Fibroblast of skin of scalp (primary cell): ENCODE results near the gene GINS1. TPM values are rescaled to one million over a fixed set of nuclear protein-coding genes. Genes with fewer than 3 reads are reported as not detected.

Source experiments
- DNase-seq: peaks from one replicate; pipeline ENCODE4 v3.0.0-alpha.2; 2013
- polyA plus RNA-seq, 2 experiments: library from polyadenylated mRNA; unstranded; fragments of 120-200 nt; gene quantifications; one replicate each; pipeline ENCODE4 v1.2.1, GENCODE V29; 2013; ENCODE audit not compliant: insufficient read length in 2 of 2

Gene GINS1
- 6.7 TPM for polyA plus RNA-seq (2013, experiment 1 of 2; ENCODE audit: insufficient read length)
- polyA plus RNA-seq (2013, experiment 2 of 2; ENCODE audit: insufficient read length), result 7.2 TPM

DNA sequence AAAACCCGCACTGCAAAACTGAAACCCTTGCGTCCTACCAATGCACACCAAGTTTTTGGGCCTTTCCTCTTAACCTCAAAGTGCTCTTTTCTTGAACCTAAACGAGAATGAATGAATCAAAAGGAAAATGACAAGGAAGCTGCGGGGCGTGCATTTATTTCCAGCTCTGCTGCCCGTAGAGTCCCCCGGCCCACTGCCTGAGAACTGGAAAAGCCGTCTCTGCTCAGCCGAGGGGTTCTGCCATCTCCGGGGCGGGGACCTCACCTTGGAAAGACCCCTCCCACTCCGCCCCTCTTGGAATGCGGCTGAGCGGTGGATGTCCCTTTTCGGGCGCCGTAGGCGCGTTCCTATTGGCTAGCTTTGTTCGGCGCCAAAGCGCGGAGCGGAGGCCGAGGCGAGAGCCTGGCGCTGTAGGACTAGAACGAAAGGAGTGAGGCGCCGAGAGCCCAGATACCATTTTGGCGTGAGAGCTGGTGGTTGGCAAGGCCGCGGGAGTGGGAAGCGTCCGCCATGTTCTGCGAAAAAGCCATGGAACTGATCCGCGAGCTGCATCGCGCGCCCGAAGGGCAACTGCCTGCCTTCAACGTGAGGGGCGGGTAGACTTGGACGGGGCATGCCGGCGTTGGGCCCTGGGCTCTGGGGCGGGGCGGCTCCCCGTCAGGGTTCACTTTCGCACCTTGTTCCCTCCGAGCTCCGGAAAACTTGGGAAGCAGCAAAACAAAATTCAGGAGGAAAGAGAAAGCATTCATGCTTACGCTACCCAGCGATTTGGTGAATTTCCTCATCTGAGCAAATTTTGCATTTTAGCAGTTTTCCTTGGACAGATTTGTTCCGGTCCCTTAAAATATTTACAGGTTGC is at the start of gene GINS1:
Gene GINS1, plus strand, starts transcription at position 363 of the 859 bp plus-strand sequence. Its CDS starts 148 bp downstream, at position 511.
- peak; percentile 91 for DNase-seq

DNA sequence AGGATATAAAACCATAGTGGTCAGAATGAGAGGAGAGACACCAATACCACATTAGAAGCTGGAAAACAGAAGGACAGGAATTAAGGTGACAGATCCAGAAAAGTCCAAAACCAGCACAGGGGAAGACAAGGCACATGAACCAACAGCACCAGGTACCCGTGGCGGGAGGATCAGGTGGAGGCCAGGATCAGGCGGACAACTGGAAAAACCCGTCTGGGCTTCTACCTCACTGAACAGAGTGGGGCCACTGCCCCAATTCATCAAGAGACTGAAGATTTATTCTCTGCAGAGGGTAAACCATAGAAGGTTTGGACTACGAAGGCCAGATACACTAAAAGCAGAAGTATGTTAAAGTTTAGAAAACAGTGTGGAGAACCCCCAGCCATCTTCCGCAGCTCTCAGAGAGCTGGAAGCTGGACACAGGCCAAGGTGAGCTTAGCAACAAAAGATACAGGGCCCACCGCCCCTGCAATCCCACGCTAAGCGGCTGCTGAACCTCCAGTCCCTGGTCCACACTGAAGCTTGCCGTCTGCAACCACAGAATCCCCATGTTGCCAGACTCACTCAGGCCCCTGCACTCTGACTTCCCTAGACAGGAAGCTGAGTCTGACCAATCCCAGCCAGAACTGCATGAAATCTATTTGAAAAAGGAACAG is 46.7 kb upstream of the GINS1 start:
- DNase-seq, result peak; percentile 49

DNA sequence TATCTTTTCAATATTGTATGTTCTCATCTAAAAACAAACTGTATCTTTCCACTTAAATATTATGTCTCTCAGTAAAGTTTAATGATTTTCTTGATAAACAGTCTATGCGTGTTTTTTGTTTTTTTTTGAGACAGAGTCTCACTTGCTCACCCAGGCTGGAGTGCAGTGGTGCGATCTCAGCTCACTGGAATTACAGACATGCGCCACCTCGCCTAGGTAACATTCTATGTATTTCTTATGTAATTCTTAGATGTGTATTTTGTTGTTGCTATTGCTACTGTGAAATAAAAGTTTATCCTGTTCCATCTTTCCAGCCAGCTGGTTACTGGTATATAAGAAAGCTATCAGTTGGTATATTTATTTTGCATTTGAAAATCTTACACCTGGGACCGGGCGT is 46.2 kb upstream of the GINS1 start:
- DNase-seq, result peak; percentile 57

- DNase-seq, result no peak
These were observed 43.2 kb upstream of the GINS1 start for GRCh38 chr20:25364180-25364788.

- no peak for DNase-seq
These were observed 42.4 kb upstream of the GINS1 start for GRCh38 chr20:25364879-25365699.

DNA sequence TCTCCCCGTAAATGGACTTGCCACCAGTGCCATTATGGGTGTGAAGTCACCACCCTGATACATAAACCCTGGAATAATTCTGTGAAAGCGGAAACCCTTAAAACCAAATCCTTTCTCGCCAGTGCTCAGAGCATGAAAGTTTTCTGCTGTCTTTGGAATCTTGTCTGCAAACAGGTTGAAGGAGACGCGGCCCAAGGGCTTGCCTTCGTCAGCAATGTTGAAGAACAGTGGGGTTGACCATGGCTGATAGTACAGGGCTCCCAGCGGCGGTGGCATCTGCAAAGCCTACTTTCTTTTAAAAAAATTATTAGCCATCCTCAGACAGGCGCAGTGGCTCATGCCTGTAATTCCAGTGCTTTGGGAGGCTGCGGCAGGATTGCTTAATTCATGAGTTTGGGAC is 38.9 kb upstream of the GINS1 start:
- DNase-seq, result no peak

- DNase-seq, result no peak
These were observed 38.5 kb upstream of the GINS1 start for GRCh38 chr20:25368976-25369375.

GRCh38 chr20:25369529-25369928 is 37.9 kb upstream of the GINS1 start:
- DNase-seq, result no peak

DNA sequence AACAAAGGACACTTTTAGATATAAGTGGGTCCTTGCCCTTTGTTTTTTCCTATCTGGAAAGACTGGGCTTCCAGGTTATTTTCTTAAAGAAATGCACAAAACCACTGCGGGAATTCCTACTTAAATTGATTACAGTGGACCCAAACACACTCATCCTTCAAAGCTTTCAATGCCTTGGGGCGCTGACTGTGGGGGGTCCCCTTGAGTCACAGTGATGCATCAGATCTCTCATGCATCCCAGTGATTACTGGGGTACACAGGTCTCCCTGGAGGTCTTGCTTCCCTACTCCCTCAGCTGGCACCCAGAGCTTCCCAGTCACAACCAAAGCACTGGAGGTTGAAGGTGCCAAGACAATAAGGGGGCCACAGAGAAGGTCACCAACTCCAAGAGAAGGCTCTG is 37.5 kb upstream of the GINS1 start:
- peak; percentile 12 for DNase-seq

DNA sequence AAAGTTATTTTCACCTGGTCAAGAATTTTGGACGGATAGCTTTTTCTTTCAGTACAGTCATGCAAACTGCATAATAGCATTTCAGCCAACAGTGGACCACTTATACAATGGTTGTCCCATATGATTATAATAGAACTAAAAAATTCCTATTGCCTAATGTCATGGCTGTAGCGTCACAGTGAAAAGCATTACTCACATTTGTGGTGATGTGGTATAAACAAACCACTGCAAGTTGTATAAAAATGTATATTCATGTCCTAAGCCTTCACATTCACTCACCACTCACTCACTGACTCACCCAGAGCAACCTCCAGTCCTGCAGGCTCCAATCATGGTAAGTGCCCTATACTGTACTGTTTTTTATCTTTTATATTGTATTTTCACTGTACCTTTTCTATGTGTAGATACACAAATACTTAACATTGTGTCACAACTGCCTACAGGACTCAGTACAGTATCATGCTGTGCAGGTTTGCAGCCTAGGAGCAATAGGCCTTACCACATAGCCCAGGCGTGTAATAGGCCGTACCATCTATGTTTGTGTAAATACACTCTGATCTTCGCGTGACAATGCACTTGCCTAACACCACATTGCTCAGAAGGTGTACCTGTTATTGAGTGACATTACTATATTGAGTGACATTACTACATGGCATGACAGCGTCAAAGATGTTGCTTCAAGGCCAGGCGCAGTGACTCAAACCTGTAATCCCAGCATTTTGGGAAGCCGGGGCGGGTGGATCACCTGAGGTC is 34.7 kb upstream of the GINS1 start:
- DNase-seq, result peak; percentile 93

- DNase-seq, result no peak
These were observed 32.6 kb upstream of the GINS1 start for GRCh38 chr20:25374842-25375241.

GRCh38 chr20:25376236-25376635 is 31.2 kb upstream of the GINS1 start:
- DNase-seq, result no peak

DNA sequence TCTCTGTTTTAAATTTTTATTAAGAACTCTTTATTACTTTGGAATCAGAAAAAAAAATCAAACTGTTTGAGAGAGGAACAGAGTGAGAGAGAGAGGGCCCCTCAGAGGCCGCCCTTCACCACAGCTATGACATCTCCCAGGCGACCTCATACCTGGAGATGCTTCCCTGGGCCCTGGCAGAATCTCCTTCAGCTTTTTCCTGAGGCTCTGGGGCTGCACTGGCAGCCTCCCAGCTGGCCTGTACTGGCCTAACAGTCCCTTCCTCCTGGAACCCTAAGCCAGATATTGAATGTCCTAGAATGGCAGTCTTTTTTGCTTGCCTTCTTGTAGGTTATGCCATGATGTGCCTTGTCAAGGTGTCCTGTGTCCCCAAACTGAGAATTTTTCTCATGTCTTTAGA is 30.6 kb upstream of the GINS1 start:
- no peak for DNase-seq

DNA sequence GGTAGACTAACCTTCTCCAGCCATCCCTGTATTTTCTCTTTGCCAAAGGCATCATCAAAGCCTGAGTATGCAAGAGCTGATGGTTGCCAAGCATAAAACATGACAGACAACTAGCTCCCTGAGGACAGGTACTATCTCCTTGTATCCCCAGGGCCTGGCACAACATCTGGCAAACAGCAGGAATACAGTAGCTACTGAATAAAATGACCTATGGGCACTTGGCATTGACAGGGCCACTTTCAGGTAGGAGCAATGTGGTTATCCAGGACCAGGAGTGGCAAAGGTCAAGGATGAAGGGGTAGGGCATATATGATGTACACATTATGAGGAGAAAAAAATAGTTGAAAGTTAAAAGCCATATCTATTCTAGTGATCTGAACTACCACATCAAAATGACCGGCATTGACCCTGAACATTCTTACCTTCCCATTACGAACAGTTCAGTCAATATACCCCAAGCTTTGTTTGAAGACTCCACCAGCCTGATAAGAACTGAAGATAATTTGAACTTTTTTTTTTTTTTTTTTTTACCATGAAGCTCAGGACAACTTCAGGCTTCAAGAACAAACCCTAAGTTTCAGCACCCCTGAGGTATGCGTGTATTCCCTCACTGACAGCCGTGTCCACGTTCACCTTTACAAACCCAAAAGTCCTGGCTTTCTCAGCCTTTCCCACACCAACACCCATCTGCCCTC is 29.1 kb upstream of the GINS1 start:
- DNase-seq, result no peak

DNA sequence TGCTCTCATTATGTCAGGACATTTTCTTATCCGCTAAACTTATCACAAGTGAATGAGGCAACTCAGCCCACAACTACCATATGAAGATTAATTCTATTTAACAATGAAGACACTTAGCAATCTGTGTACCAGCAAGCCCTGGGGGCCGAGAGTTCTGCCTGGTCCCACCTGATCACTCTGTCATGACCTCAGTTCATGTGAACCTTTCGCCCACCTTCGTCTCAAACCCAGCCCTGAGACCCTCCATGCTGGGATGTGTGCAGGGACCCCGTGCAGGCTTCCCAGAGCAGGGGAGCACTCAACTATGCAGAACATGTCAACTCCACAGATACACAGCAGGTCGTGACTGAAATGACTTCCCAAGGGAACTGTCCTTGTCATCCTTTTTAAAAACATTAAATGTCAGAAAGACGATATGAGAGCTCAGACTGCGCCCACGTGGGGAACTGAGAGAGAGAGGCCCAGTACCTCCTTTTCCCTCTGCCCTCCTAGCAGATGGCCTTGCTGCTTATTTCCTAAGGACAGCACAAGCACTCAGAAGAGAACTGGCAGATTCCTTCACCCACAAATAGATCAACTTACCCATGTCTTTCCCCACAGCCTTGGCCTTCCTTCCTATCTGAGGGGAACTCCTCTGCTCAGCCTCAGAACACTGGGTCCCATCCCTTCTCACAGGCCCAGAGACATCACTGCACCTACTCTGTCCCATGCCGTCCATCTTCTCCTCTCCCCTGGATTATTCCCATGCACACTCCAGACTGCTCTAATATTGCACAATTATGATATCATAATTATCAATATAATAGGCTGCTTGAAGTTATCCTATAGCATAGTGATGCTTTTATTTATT is 28.4 kb upstream of the GINS1 start:
- no peak for DNase-seq

- DNase-seq, result no peak
These were observed 26.4 kb upstream of the GINS1 start for GRCh38 chr20:25380945-25381614.

DNA sequence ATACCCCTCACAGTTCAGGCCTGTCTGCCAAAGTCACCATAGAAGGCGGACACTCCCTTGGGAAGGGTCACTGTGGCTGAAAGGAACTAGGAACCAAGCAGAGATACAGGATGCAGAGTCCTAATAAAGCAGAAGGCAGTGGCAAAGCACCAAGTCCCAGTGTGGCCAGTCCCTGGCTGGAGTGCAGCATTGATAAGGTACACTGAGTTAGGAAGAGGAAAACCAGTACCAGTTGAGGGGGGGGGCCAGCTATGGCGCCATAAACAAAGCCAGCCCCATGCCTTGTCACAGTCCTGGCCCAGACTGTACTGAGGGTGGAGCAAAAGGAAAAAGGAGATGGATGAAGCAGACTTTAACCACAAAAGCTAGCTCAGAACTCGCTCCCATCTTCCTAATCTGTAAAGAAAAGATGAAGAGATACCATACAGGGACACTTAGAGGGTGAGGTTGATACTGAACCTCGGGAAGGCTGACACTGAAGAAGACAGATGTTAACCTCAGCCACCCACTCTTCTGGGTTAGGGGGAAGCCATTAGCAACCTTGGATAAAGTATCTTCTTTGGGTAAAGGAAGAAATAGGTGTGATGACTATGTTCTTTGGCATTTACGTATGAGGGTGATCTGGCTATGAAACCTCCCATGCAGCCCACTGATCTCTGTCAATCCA is 24.6 kb upstream of the GINS1 start:
- no peak for DNase-seq

GRCh38 chr20:25389401-25389857 is 18.0 kb upstream of the GINS1 start:
- peak; percentile 54 for DNase-seq
